ENCODE results near the gene ZNF782.

GRCh38 chr9:96884443-96884842 lies 30.1 kb upstream of the ZNF782 start:
- TF ChIP-seq CTCF (IDR thresholded peaks at IDR 0.05; ENCODE audit: low read depth, low read length) (no peak), EZH2phosphoT487 (IDR thresholded peaks at IDR 0.05; ENCODE audit: low read depth) (no peak)

All from OCI-LY3 (cell line).